ENCODE results near the gene CDH23. TPM values are rescaled to one million over a fixed set of nuclear protein-coding genes. Genes with fewer than 3 reads are reported as not detected.
A peak's percentile ranks its signal among the peaks of the same experiment; 100 is the strongest.

CDH23 gene
- total and polyA plus RNA-seq, 2 of the 8 experiments (the other 6 are each of a cell fraction or from before 2014, with no cell fraction given): 1.9 to 4.9 TPM

DNA sequence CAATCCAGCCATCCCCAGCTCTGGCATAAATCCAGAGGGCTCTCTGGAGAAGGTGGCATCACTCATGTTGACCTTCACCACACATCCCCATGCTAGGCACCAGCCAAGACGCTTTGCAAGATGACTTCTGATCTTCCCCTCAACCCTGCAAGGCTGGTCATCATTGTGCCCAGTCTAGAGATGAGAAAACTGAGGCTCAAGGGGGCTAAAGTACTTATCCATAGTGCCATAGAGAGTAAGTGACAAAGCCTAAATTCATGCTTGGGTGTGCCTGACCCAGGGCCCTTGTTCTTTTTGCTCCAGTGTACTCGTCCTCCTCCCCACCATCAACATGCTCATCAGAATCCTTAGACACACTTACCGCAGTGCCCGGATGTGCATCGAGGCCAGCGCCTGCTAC is 324.6 kb downstream of the CDH23 start:
- no peaks in the 10 kb centered on the region for H4K20me1 ChIP-seq (replicated peaks in 1 of 2; ENCODE audit: control insufficient read depth in 1 of 2, insufficient read depth in 2 of 2, low read length in 2 of 2)
- peaks cover 0 to 6% (median 0%) of the 10 kb centered on the region in 4 experiments; a peak in 2 of 7 replicates for H3K27me3 ChIP-seq (replicated peaks in 1 of 4; ENCODE audit: control insufficient read depth in 3 of 4, extremely low read depth in 1 of 4, insufficient read depth in 3 of 4, low read length in 3 of 4)
- no peak overlapping the region for H2AFZ ChIP-seq (ENCODE audit: low read length)
- H3K23me2 ChIP-seq (ENCODE audit: low read depth, low read length): peaks cover 2% of the 10 kb centered on the region; the same call in 1 of the 2 replicates
- H3K9ac ChIP-seq (replicated peaks in 1 of 4; ENCODE audit: extremely low read depth in 1 of 4, low read depth in 3 of 4, low read length in 3 of 4): no peak overlapping the region
- H4K91ac ChIP-seq (replicated peaks; ENCODE audit: insufficient read length, low read length): no peak overlapping the region
- H3K27ac ChIP-seq (ENCODE audit: low read depth, low read length): no peak overlapping the region
- no peak for DNase-seq (ENCODE audit: low read depth in 1 of 2, low spot score in 2 of 2)
- H3K4me1 ChIP-seq (replicated peaks in 1 of 4; ENCODE audit: control insufficient read depth in 3 of 4, insufficient read depth in 4 of 4, low read length in 3 of 4): peaks cover 0 to 14% (median 6%) of the 10 kb centered on the region in 4 experiments; a peak in 6 of 7 replicates
- H2BK20ac ChIP-seq (ENCODE audit: low read length): no peak overlapping the region
- no peak overlapping the region for H3K14ac ChIP-seq (ENCODE audit: insufficient read length)
- H3K4me3 ChIP-seq (ENCODE audit: extremely low read depth in 1 of 4, insufficient read depth in 2 of 4, low read depth in 3 of 4, low read length in 4 of 4): no peak overlapping the region
- no peak overlapping the region for H3K4me2 ChIP-seq (ENCODE audit: insufficient read depth in 1 of 2, low read depth in 2 of 2, low read length in 2 of 2)
- no peaks in the 10 kb centered on the region for H3K79me2 ChIP-seq (ENCODE audit: control insufficient read depth in 1 of 2, insufficient read depth in 2 of 2, low read length in 2 of 2)
- H3K4ac ChIP-seq (replicated peaks; ENCODE audit: insufficient read length, low read depth, low read length): no peak overlapping the region
- ChIA-PET CTCF (ENCODE audit: partially characterized antibody) (interaction anchor here (1.4 to 7.2 kb wide), 5 partner anchors 10 to 91 kb away, joined by 3 to 65 read pairs (median 5); no protein-coding TSS in a partner anchor), POLR2A (ENCODE audit: partially characterized antibody) (no interaction called here)
- no peaks in the 10 kb centered on the region for H3K79me1 ChIP-seq (ENCODE audit: low read depth, low read length)
- no peaks in the 10 kb centered on the region for H3K36me3 ChIP-seq (ENCODE audit: control insufficient read depth in 2 of 4, insufficient read depth in 4 of 4, low read length in 3 of 4)
- H3K18ac ChIP-seq (ENCODE audit: extremely low read depth, low read length): no peak overlapping the region
- no peak overlapping the region for H4K5ac ChIP-seq (ENCODE audit: insufficient read length, low read depth, low read length)
- H2BK120ac ChIP-seq (replicated peaks; ENCODE audit: low read depth, low read length): no peak overlapping the region
- no peaks in the 10 kb centered on the region for H3K9me3 ChIP-seq (ENCODE audit: insufficient read depth in 2 of 2, low read depth in 1 of 2, low read length in 1 of 2)
- no peak overlapping the region for H3K23ac ChIP-seq (ENCODE audit: insufficient read length)
- H2BK5ac ChIP-seq (ENCODE audit: low read depth, low read length): no peak overlapping the region
- 0 out of 2 replicates have a peak overlapping the region, but pooled peaks have one; percentile 39 for H2AK5ac ChIP-seq (ENCODE audit: low read depth, low read length)
- WGBS, 2 experiments (ENCODE audit: extremely low coverage in 1 of 2, insufficient coverage in 1 of 2, insufficient read length in 1 of 2, insufficient replicate concordance in 2 of 2, low coverage in 1 of 2, low lambda C conversion rate in 2 of 2, missing lambda C conversion rate in 1 of 2): 91% methylated on average over 6 of the region's 6 CpGs; no CpG with 5 or more reads in 1 of the 2 experiments
- TF ChIP-seq SP2 (IDR thresholded peaks at IDR 0.05; ENCODE audit: low read length): no peak
- no peak for TF ChIP-seq YY1 (IDR thresholded peaks at IDR 0.05; ENCODE audit: low read depth, low read length)
- no peak for TF ChIP-seq CHD2 (IDR thresholded peaks at IDR 0.05; ENCODE audit: low read length)
- no peak for TF ChIP-seq POU5F1 (IDR thresholded peaks at IDR 0.05; ENCODE audit: low read depth, low read length)
- TF ChIP-seq FOSL1 (IDR thresholded peaks at IDR 0.05; ENCODE audit: insufficient read depth, low read depth, low read length): no peak
- no peak overlapping the region for H2BK15ac ChIP-seq (ENCODE audit: low read length)
- H2BK12ac ChIP-seq (ENCODE audit: low read depth, low read length): no peak overlapping the region
- FAIRE-seq: no peak
- no peak overlapping the region for H3K56ac ChIP-seq (replicated peaks; ENCODE audit: insufficient read length, low read depth, low read length)
- no peak overlapping the region for H4K8ac ChIP-seq (ENCODE audit: extremely low read depth, insufficient read depth, low read length)
